K562 (cell line): ENCODE measurements around the gene TAAR5. TPM values are rescaled to one million over a fixed set of nuclear protein-coding genes. Genes with fewer than 3 reads are reported as not detected.

Experiments used
- ATAC-seq: fragments of 200-7000 bp; cut with Tn5 transposase; 3 replicates; pipeline ENCODE4 v1.9.1; 2020; ENCODE audit warnings: moderate library complexity
- BruUV-seq: library from RNA; stranded (reverse); fragments of 400-500 nt; replicated peaks from 2 replicates; lab custom pipeline; 2021; lab: Mats Ljungman, UMichigan
- CTCF ChIA-PET: fragments of 300-600 bp; formaldehyde crosslinking; extraction: SDS; loops from one replicate; lab custom pipeline; 2021; ENCODE audit warnings: low intra/inter-chr PET ratio; lab: Yijun Ruan, JAX
- POLR2A ChIA-PET: fragments of 300-600, 350-650 bp; sonication (Branson Sonifier 250); formaldehyde crosslinking; extraction: SDS; loops from one replicate; lab custom pipeline; 2021; ENCODE audit warnings: antibody characterized with exemption, inconsistent platforms; lab: Yijun Ruan, JAX
- DNase-seq, 4 experiments: peaks; one replicate each; pipeline versions ENCODE4 v3.0.0 to v3.0.0-alpha.2; 2011 to 2018; ENCODE audit warnings: low spot score in 3 of 4, mixed read lengths in 3 of 4; ENCODE audit errors: extremely low read depth in 1 of 4
- FAIRE-seq: peaks from 2 replicates; lab custom pipeline; 2011; peaks lifted over from hg19 to GRCh38; lab: Jason Lieb, UNC
- H2AFZ ChIP-seq: 2 replicates; pipeline ENCODE4 v1.6.0; 2011; ENCODE audit warnings: low read depth, low read length, control low read depth, inconsistent platforms
- H3K27ac ChIP-seq: fragments of 200-600 bp; 3 replicates; pipeline ENCODE4 v1.8.0; 2011; ENCODE audit warnings: low read depth, mild to moderate bottlenecking, control low read depth, inconsistent platforms, low read length, moderate library complexity, mixed read lengths; ENCODE audit errors: extremely low read depth
- H3K27me3 ChIP-seq, 2 experiments: fragments of 300-600 bp in 1 of 2; 2 replicates in 1 of 2; 3 replicates in 1 of 2; pipeline versions ENCODE4 v1.6.0 to v1.8.0; 2011; ENCODE audit warnings: inconsistent platforms in 2 of 2, low read length in 2 of 2, mild to moderate bottlenecking in 1 of 2, mixed read lengths in 1 of 2, moderate library complexity in 1 of 2; ENCODE audit not compliant: control insufficient read depth in 2 of 2, insufficient read depth in 2 of 2
- H3K36me3 ChIP-seq: fragments of 300-600 bp; 3 replicates; pipeline ENCODE4 v1.8.0; 2011; ENCODE audit warnings: mild to moderate bottlenecking, low read length, inconsistent platforms; ENCODE audit not compliant: control insufficient read depth, insufficient read depth
- H3K4me1 ChIP-seq, 2 experiments: fragments of 200-600 bp in 1 of 2; replicated peaks in 1 of 2; 2 replicates in 1 of 2; 3 replicates in 1 of 2; pipeline versions ENCODE4 v1.5.1 to v1.8.0; 2011; ENCODE audit warnings: inconsistent platforms in 2 of 2, low read length in 2 of 2, mild to moderate bottlenecking in 1 of 2, mixed read lengths in 1 of 2, moderate library complexity in 1 of 2; ENCODE audit not compliant: control insufficient read depth in 2 of 2, insufficient read depth in 2 of 2
- H3K4me2 ChIP-seq: 2 replicates; pipeline ENCODE4 v1.6.1; 2011; ENCODE audit warnings: low read length, control low read depth, inconsistent platforms, mixed read lengths; ENCODE audit not compliant: insufficient read depth
- H3K4me3 ChIP-seq: fragments of 200-600 bp; sonication (generic), shearing (Covaris generic); 2 replicates; pipeline ENCODE4 v1.5.1; 2016; ENCODE audit warnings: control low read depth, inconsistent platforms
- H3K79me2 ChIP-seq: fragments of 200-600 bp; 3 replicates; pipeline ENCODE4 v1.8.0; 2011; ENCODE audit warnings: low read length, inconsistent platforms; ENCODE audit not compliant: control insufficient read depth, insufficient read depth
- H3K9ac ChIP-seq, 2 experiments: 2 replicates each; pipeline versions ENCODE4 v1.6.0 to v1.6.1; 2011; ENCODE audit warnings: low read depth in 2 of 2, low read length in 2 of 2, control low read depth in 1 of 2, inconsistent platforms in 1 of 2, mild to moderate bottlenecking in 1 of 2, mixed read lengths in 1 of 2; ENCODE audit not compliant: insufficient read depth in 1 of 2
- H3K9me1 ChIP-seq: one replicate; pipeline ENCODE4 v1.6.0; 2011; ENCODE audit warnings: inconsistent platforms, mild to moderate bottlenecking, low read length, moderate library complexity; ENCODE audit not compliant: control insufficient read depth, insufficient read depth
- H3K9me3 ChIP-seq: replicated peaks from 2 replicates; pipeline ENCODE4 v1.5.1; 2011; ENCODE audit warnings: low read depth, low read length, inconsistent platforms; ENCODE audit not compliant: control insufficient read depth, insufficient read depth
- H4K20me1 ChIP-seq: replicated peaks from 2 replicates; pipeline ENCODE4 v1.6.1; 2011; ENCODE audit warnings: low read length, inconsistent platforms, mixed read lengths; ENCODE audit not compliant: control insufficient read depth, insufficient read depth
- BRCA1 ChIP-seq, 2 experiments: fragments of 450-650 bp in 1 of 2; sonication (generic) in 1 of 2; formaldehyde crosslinking in 1 of 2; IDR thresholded peaks; 2 replicates each; pipeline versions ENCODE4 v1.5.0 to v1.6.1; 2017 to 2020; ENCODE audit warnings: mild to moderate bottlenecking in 1 of 2, missing genetic modification reagents in 1 of 2
- GATA2 ChIP-seq: sonication (generic); formaldehyde crosslinking; IDR thresholded peaks from 2 replicates; pipeline ENCODE4 v1.4.0; 2020; ENCODE audit warnings: mild to moderate bottlenecking, missing genetic modification reagents
- JUN ChIP-seq, 2 experiments: sonication (generic) in 1 of 2; formaldehyde crosslinking in 1 of 2; IDR thresholded peaks; 2 replicates each; pipeline versions ENCODE4 v1.6.1 to v1.8.0; 2012 to 2022; ENCODE audit warnings: borderline replicate concordance in 2 of 2, mild to moderate bottlenecking in 2 of 2, improper control_type of control experiment in 1 of 2, low read depth in 1 of 2, low read length in 1 of 2, missing genetic modification reagents in 1 of 2
- PHB ChIP-seq: fragments of 250-450 bp; sonication (Bioruptor Pico); IDR thresholded peaks from 2 replicates; pipeline ENCODE4 v1.5.0; 2021
- POLR2A ChIP-seq: fragments of 450-650 bp; conservative IDR thresholded peaks from 2 replicates; pipeline ENCODE4 v1.6.1; 2016
- RBM14 ChIP-seq: fragments of 200-400 bp; formaldehyde crosslinking; IDR thresholded peaks from 2 replicates; pipeline ENCODE4 v1.6.1; 2018; ENCODE audit warnings: low read depth, mild to moderate bottlenecking, low read length, moderate library complexity, borderline replicate concordance; ENCODE audit not compliant: insufficient read depth
- RUNX1 ChIP-seq: sonication (generic); IDR thresholded peaks from 2 replicates; pipeline ENCODE4 v1.6.1; 2016; ENCODE audit warnings: antibody characterized with exemption, low read depth
- SAFB ChIP-seq: fragments of 200-400 bp; formaldehyde crosslinking; IDR thresholded peaks from 2 replicates; pipeline ENCODE4 v1.6.1; 2017; ENCODE audit warnings: low read depth, low read length, borderline replicate concordance
- SNRNP70 ChIP-seq: fragments of 200-400 bp; formaldehyde crosslinking; optimal IDR thresholded peaks from 2 replicates; pipeline ENCODE3; 2017; ENCODE audit warnings: low read depth, low read length
- SPI1 ChIP-seq: IDR thresholded peaks from 2 replicates; pipeline ENCODE4 v1.6.1; 2011; ENCODE audit warnings: low read depth, low read length, control low read depth, borderline replicate concordance
- SRSF1 ChIP-seq: fragments of 200-400 bp; formaldehyde crosslinking; IDR thresholded peaks from 2 replicates; pipeline ENCODE4 v1.6.1; 2017; ENCODE audit warnings: mild to moderate bottlenecking, low read depth, low read length, moderate library complexity
- TEAD4 ChIP-seq, 2 experiments: sonication (generic) in 1 of 2; formaldehyde crosslinking in 1 of 2; IDR thresholded peaks; 2 replicates each; pipeline versions ENCODE4 v1.6.1 to v1.8.0; 2012 to 2022; ENCODE audit warnings: borderline replicate concordance in 1 of 2, inconsistent platforms in 1 of 2, low read length in 1 of 2, mild to moderate bottlenecking in 1 of 2, missing genetic modification reagents in 1 of 2
- U2AF2 ChIP-seq: fragments of 200-400 bp; formaldehyde crosslinking; optimal IDR thresholded peaks from 2 replicates; pipeline ENCODE3; 2017; ENCODE audit warnings: low read depth, mild to moderate bottlenecking, low read length
- WHSC1 ChIP-seq: IDR thresholded peaks from one replicate; pipeline ENCODE4 v1.6.1; 2012; ENCODE audit warnings: low read length, control low read depth, inconsistent platforms
- XRCC5 ChIP-seq: fragments of 200-400 bp; formaldehyde crosslinking; IDR thresholded peaks from 2 replicates; pipeline ENCODE4 v1.6.1; 2017; ENCODE audit warnings: low read depth, mild to moderate bottlenecking, low read length
- ZC3H8 ChIP-seq: fragments of 450-650 bp; IDR thresholded peaks from 2 replicates; pipeline ENCODE4 v1.6.1; 2017
- ZNF224 ChIP-seq: sonication (generic); formaldehyde crosslinking; IDR thresholded peaks from 2 replicates; pipeline ENCODE4 v1.8.0; 2022; ENCODE audit warnings: mild to moderate bottlenecking, missing genetic modification reagents
- ZNF24 ChIP-seq: fragments of 450-650 bp; IDR thresholded peaks from 2 replicates; pipeline ENCODE4 v1.6.1; 2016
- WGBS: fragments of 100-300 bp; shearing (Covaris generic); methylation state at CpG from one replicate; pipeline ENCODE4 v1.1.6; 2016; ENCODE audit warnings: low coverage, mixed read lengths; ENCODE audit not compliant: insufficient coverage; ENCODE audit errors: missing lambda C conversion rate; 5-methylcytosine and 5-hydroxymethylcytosine counted together
- in situ Hi-C: fragments of 300-500 bp; cut with MboI; formaldehyde crosslinking; loops from 4 replicates; pipeline ENCODE4 v1.15.0; 2018; ENCODE audit warnings: inconsistent platforms, mixed read lengths
- intact Hi-C: fragments of 100-400 bp; cut with micrococcal nuclease; formaldehyde crosslinking; loops from 2 replicates; pipeline ENCODE4 v1.14.2; 2022
- polyA plus RNA-seq, 8 experiments: library from polyadenylated mRNA; depleted of rRNA in 4 of 8; stranded (reverse) in 5 of 8; unstranded in 3 of 8; fragments of >200 nt; fragmentation: Nextera tagmentation in 2 of 8; fragmentation: Illumina TruSeq in 1 of 8; extraction: Ambion mirVana in 2 of 8; extraction: Trizol in 1 of 8; gene quantifications; 2 replicates each; pipeline versions ENCODE4 v1.2.1 to v1.2.3, GENCODE V29; 2011 to 2014; ENCODE audit warnings: inconsistent platforms in 1 of 8, missing spikeins in 1 of 8
- total RNA-seq, 7 experiments: library from RNA; depleted of rRNA in 6 of 7; stranded (reverse); fragments of >200 nt in 6 of 7; fragmentation: Illumina TruSeq in 2 of 7; extraction: Trizol in 2 of 7; gene quantifications; 2 replicates each; pipeline versions ENCODE4 v1.2.1 to v1.2.3, GENCODE V29; 2011 to 2021; ENCODE audit warnings: low replicate concordance in 1 of 7
- TF ChIP-seq, protein P1 (sequence below), 2 experiments: fragments of 450-650 bp; IDR thresholded peaks; 2 replicates each; pipeline ENCODE4 v1.6.1; 2016
- TF ChIP-seq, protein P2 (sequence below): fragments of 450-650 bp; conservative IDR thresholded peaks from 2 replicates; pipeline ENCODE4 v1.6.1; 2016; ENCODE audit warnings: missing genetic modification characterization, low read depth, mild to moderate bottlenecking, control low read depth, missing compliant biosample characterization

The TAAR5 gene
- total and polyA plus RNA-seq, 9 of the 15 experiments (the other 6 are each of a cell fraction or from before 2014, with no cell fraction given), result not detected

DNA sequence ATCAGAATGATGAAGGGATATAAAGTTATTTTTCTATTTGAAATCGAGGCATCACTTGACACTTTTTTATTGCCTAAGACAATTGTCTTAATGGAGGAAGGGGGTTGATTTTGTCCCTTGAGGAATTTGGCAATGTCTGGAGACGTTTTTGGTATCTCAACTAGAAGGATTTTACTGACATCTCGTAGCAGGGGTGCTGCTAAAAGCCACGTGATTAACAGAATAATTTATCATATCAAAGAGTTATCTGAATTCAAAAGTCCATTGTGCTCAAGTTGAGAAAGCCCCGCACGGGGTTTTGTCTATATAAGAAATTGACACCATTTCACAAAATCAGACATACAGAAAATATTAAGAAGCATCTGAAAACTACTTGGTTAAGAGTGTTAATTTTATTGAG, 20.9 kb downstream of the TAAR5 start:
- TF ChIP-seq SNRNP70 (no peak), SRSF1 (no peak), U2AF2 (no peak), PHB (CRISPR knock-in tag) (no peak), ZC3H8 (no peak), JUN (IDR thresholded peaks at IDR 0.05; ENCODE audit: borderline replicate concordance, low read depth, low read length) (no peak), JUN (CRISPR knock-in tag; IDR thresholded peaks at IDR 0.05; ENCODE audit: borderline replicate concordance) (no peak), RBM14 (no peak), ZNF24 (no peak), RUNX1 (no peak), ZNF224 (no peak), WHSC1 (no peak), BRCA1 (IDR thresholded peaks at IDR 0.05) (no peak), BRCA1 (CRISPR knock-in tag; IDR thresholded peaks at IDR 0.05) (no peak), TEAD4 (IDR thresholded peaks at IDR 0.05; ENCODE audit: low read length) (no peak), TEAD4 (CRISPR knock-in tag; IDR thresholded peaks at IDR 0.05; ENCODE audit: borderline replicate concordance) (no peak), POLR2A (no peak), SAFB (no peak), GATA2 (no peak), XRCC5 (no peak), SPI1 (no peak)
- TF ChIP-seq, protein P1, sequence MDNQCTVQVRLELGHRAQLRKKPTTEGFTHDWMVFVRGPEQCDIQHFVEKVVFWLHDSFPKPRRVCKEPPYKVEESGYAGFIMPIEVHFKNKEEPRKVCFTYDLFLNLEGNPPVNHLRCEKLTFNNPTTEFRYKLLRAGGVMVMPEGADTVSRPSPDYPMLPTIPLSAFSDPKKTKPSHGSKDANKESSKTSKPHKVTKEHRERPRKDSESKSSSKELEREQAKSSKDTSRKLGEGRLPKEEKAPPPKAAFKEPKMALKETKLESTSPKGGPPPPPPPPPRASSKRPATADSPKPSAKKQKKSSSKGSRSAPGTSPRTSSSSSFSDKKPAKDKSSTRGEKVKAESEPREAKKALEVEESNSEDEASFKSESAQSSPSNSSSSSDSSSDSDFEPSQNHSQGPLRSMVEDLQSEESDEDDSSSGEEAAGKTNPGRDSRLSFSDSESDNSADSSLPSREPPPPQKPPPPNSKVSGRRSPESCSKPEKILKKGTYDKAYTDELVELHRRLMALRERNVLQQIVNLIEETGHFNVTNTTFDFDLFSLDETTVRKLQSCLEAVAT (IDR thresholded peaks at IDR 0.05), result no peak
- TF ChIP-seq, protein P2, sequence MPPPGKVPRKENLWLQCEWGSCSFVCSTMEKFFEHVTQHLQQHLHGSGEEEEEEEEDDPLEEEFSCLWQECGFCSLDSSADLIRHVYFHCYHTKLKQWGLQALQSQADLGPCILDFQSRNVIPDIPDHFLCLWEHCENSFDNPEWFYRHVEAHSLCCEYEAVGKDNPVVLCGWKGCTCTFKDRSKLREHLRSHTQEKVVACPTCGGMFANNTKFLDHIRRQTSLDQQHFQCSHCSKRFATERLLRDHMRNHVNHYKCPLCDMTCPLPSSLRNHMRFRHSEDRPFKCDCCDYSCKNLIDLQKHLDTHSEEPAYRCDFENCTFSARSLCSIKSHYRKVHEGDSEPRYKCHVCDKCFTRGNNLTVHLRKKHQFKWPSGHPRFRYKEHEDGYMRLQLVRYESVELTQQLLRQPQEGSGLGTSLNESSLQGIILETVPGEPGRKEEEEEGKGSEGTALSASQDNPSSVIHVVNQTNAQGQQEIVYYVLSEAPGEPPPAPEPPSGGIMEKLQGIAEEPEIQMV, result no peak
- H3K9me3 ChIP-seq, result no peaks in the 10 kb centered on the region
- no peak overlapping the region for H3K9ac ChIP-seq
- no peak overlapping the region for H3K4me3 ChIP-seq
- FAIRE-seq, result no peak
- no peaks in the 10 kb centered on the region for H4K20me1 ChIP-seq
- in situ Hi-C loops, result no loop called here
- no TSS peak for BruUV-seq
- WGBS, result 0% methylated on average over 6 of the region's 6 CpGs
- H2AFZ ChIP-seq, result no peak overlapping the region
- no peaks in the 10 kb centered on the region for H3K4me1 ChIP-seq
- no peaks in the 10 kb centered on the region for H3K79me2 ChIP-seq
- POLR2A ChIA-PET, result no interaction called here
- peaks cover 0 to 7% of the 10 kb centered on the region in 2 experiments; a peak in 2 of 5 replicates for H3K27me3 ChIP-seq
- CTCF ChIA-PET, result no interaction called here
- H3K27ac ChIP-seq, result no peak overlapping the region
- no peaks in the 10 kb centered on the region for H3K36me3 ChIP-seq
- no peaks in the 10 kb centered on the region for H3K9me1 ChIP-seq
- no peak for ATAC-seq
- no peak overlapping the region for H3K4me2 ChIP-seq
- intact Hi-C loops, result no loop called here
- no peak for DNase-seq
